ENCODE results near the gene FCHSD2. TPM values are rescaled to one million over a fixed set of nuclear protein-coding genes. Genes with fewer than 3 reads are reported as not detected.
A peak's percentile ranks its signal among the peaks of the same experiment; 100 is the strongest.

Gene FCHSD2
- total RNA-seq, 4 donors from 2014 or later: 5.7 to 16.8 (median 7.9) TPM

DNA sequence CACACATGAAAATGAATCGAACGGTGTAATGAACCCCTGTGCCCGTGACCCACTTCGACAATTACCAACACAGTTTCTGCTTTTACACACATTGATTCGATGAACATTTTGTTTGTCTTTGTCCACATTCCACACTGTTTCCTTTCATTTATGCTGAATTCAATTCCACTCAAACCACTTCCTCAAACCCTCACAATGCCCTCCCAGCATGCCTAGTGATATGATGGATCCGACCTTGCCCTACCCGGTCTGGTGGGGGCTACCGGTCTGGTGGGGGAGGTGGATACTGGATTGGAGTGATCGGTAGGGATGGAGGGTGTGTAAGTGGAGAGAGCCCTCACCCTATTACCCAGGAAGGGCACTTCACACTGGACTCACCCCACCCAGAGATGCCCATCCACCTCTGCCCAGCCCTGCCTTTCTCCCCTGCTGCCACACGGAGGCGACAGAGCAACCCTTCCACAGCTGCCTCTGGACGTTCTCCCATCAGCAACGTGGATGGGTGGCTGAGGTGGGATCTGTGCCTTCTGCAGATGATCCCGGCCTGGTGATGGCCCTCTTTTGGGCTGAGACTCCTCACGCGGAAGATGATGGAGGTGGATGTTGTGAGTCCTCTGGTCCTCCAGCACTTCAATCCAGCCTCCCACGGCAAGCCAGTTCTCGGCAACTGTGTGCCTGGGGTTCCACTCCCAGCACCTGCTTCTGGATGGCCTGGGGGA is 43.0 kb upstream of the FCHSD2 start:
- H3K9me3 ChIP-seq: no peaks in the 10 kb centered on the region
- no peak for TF ChIP-seq POLR2A (IDR thresholded peaks at IDR 0.05)
- TF ChIP-seq EP300 (IDR thresholded peaks at IDR 0.05): no peak
- TF ChIP-seq POLR2AphosphoS5 (IDR thresholded peaks at IDR 0.05): no peak
- peak; percentile 63 to 85 for TF ChIP-seq CTCF (IDR thresholded peaks at IDR 0.05)
- no peaks in the 10 kb centered on the region for H3K27me3 ChIP-seq
- no peaks in the 10 kb centered on the region for H3K36me3 ChIP-seq
- peak overlapping the region; percentile 83 for H3K27ac ChIP-seq
- H3K4me3 ChIP-seq: no peak overlapping the region
- 40% methylated on average over 15 of the region's 18 CpGs for WGBS
- peak in 1 of 2 donors; percentile 74 for DNase-seq (ENCODE audit: low spot score in 2 of 2)
- H3K4me1 ChIP-seq: peaks cover 48% of the 10 kb centered on the region

- no peak overlapping the region for H3K4me3 ChIP-seq
- H3K27me3 ChIP-seq: no peaks in the 10 kb centered on the region
- peak in 1 of 2 donors; percentile 32 for DNase-seq (ENCODE audit: low spot score in 2 of 2)
- H3K9me3 ChIP-seq: no peaks in the 10 kb centered on the region
- no peak for TF ChIP-seq POLR2A (IDR thresholded peaks at IDR 0.05)
- no peak for TF ChIP-seq POLR2AphosphoS5 (IDR thresholded peaks at IDR 0.05)
- no peak for TF ChIP-seq EP300 (IDR thresholded peaks at IDR 0.05)
- TF ChIP-seq CTCF (IDR thresholded peaks at IDR 0.05): no peak
- no peak overlapping the region for H3K27ac ChIP-seq
- H3K4me1 ChIP-seq: peaks cover 40% of the 10 kb centered on the region
- WGBS: 56% methylated on average over 3 of the region's 3 CpGs
- no peaks in the 10 kb centered on the region for H3K36me3 ChIP-seq
These were observed 40.8 kb upstream of the FCHSD2 start for GRCh38 chr11:73182824-73183321.

- WGBS: 92% methylated on average over 4 of the region's 4 CpGs
- no peak overlapping the region for H3K4me3 ChIP-seq
- no peak for TF ChIP-seq POLR2AphosphoS5 (IDR thresholded peaks at IDR 0.05)
- no peaks in the 10 kb centered on the region for H3K36me3 ChIP-seq
- H3K9me3 ChIP-seq: no peaks in the 10 kb centered on the region
- DNase-seq (ENCODE audit: low spot score in 2 of 2): no peak
- no peak overlapping the region for H3K27ac ChIP-seq
- no peaks in the 10 kb centered on the region for H3K27me3 ChIP-seq
- H3K4me1 ChIP-seq: peaks cover 34% of the 10 kb centered on the region
These were observed 36.6 kb upstream of the FCHSD2 start for GRCh38 chr11:73178681-73179080.

- Histone ChIP-seq H3K27ac (peak overlapping the region; percentile 56), H3K27me3 (no peaks in the 10 kb centered on the region), H3K4me1 (peaks cover 31% of the 10 kb centered on the region), H3K36me3 (no peaks in the 10 kb centered on the region), H3K4me3 (no peak overlapping the region), H3K9me3 (no peaks in the 10 kb centered on the region)
- DNase-seq (ENCODE audit: low spot score in 2 of 2): peak; percentile 88 to 92
- 29% methylated on average over 12 of the region's 15 CpGs for WGBS
- peak; percentile 71 to 72 for TF ChIP-seq CTCF (IDR thresholded peaks at IDR 0.05)
- TF ChIP-seq EP300 (IDR thresholded peaks at IDR 0.05): no peak
These were observed 35.8 kb upstream of the FCHSD2 start for GRCh38 chr11:73177778-73178539.

DNA sequence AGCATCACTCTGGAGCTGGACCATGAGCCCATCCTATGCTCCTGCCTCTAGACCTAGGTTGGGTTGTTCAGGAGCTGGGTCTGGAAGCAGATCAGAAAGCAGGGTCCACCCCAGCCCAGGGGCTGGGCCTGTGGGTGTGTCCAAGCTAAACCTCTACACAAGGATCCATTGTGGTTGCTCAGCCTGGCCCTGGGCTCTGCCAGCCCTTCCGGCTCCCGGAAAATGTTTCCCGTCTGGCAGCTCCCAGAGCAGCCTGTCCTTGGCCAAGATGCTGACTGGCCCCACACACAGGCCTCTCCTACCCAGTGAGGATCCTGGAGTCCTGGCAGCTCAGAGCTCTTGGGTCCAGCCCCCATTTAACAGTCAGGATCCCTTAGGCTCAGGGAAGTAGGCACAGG is 35.3 kb upstream of the FCHSD2 start:
- Histone ChIP-seq H3K27ac (peak overlapping the region; percentile 56), H3K27me3 (no peaks in the 10 kb centered on the region), H3K9me3 (no peaks in the 10 kb centered on the region), H3K4me3 (no peak overlapping the region), H3K4me1 (peaks cover 28% of the 10 kb centered on the region), H3K36me3 (no peaks in the 10 kb centered on the region)
- no CpG with 5 or more reads among the region's 3 CpGs for WGBS
- no peak for DNase-seq (ENCODE audit: low spot score in 2 of 2)
- no peak for TF ChIP-seq POLR2AphosphoS5 (IDR thresholded peaks at IDR 0.05)
- TF ChIP-seq EP300 (IDR thresholded peaks at IDR 0.05): no peak
- no peak for TF ChIP-seq CTCF (IDR thresholded peaks at IDR 0.05)
- no peak for TF ChIP-seq POLR2A (IDR thresholded peaks at IDR 0.05)

All from suprapubic skin (tissue), 4 donors.